Measurements from ENCODE around the gene SLC12A6.
"Not testable (repeated sequence)": the region's sequence is repeated elsewhere in the genome, so short reads cannot be mapped to it uniquely, and the experiment has no call there.

The SLC12A6 gene

DNA sequence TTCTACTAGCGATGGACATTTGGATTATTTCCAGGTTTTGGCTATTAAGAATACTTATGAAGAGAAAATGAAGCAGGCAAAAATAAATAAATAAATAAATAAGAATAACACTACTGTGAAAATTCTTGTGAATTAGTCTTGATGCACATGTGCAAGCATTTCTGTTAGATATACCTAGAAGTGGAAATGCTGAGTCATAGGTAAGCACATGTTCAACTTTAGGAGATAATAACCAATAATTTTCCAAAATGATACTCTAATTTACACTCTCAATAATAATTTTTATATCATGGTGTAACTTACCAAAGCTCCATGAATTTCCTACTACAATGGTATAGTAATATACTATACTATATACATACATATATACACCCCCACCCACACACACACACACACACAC lies 89.4 kb downstream of the SLC12A6 start:
- DNase-seq: no peak

GRCh38 chr15:34246276-34246976 lies 91.2 kb downstream of the SLC12A6 start:
- DNase-seq: no peak

GRCh38 chr15:34243226-34243625 lies 94.4 kb downstream of the SLC12A6 start:
- DNase-seq: peak; percentile 9

- no peak for DNase-seq
Measured at GRCh38 chr15:34242331-34242710, 95.3 kb downstream of the SLC12A6 start.

- DNase-seq: peak; percentile 4
Measured at GRCh38 chr15:34241376-34242330, 95.9 kb downstream of the SLC12A6 start.

- no peak for DNase-seq
Measured at GRCh38 chr15:34240537-34240936, 97.0 kb downstream of the SLC12A6 start.

DNA sequence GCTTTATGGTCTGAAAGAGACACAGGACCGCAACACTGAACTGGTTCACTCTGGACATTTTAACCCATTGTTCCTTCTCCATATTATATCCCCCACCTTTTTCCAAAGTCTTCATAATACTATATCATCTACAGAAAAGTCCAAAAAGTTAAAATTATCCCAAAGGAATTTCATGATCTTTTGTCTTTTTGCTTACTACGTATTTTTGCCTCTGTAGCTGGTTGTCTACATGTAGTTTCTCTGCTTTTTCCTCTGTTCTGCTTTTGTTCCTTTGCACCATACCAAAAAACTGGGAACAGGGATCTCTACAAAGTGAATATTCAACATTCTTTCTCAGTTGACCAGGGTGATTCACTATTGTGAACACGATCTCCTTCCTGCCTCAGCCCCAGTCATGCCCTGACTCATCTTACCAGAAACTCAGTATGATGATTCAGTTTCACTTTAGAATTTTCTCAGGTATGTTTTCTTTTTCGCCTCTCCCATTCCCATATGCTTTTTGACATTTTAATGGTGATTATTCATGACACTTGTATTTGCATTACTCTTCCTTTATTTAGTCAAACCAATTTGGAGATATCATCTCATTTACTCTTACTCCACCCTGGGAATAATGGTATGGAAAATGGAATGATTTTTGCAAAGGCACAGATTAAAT lies 98.3 kb downstream of the SLC12A6 start:
- peak; percentile 91 for DNase-seq

- no peak for DNase-seq
Measured at GRCh38 chr15:34233614-34234013, 104.0 kb downstream of the SLC12A6 start.

DNA sequence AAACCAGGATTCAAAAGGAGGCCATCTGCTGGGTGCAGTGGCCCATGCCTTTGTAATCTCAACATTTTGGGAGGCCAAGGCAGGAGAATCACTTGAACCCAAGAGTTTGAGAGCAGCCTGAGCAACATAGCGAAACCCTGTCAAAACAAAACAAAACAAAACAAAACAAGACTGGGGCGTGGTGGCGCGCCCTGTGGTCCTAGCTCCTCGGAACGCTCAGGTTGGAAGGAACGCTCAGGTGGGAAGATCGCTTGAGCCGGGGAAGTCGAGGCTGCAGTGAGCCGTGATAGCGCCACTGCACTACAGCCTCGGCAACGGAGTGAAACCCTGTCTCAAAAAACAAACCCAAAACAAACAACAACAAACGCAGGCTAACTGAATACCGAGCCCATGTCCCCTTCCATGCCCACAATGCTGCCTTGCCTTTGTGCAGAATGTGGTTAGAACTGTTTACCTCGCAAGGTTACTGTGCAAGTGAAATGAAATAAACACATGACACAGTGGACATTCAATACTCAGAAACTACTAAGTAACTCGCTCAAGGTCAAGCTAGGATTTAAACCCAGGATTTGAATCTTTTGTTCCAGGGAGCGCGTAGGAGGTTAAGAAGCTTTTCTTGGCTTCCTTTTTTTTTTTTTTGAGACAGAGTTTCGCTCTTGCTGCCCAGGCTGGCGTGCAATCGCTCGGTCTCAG lies 113.5 kb downstream of the SLC12A6 start:
- peak; percentile 5 for DNase-seq

GRCh38 chr15:34217587-34218225 lies 119.9 kb downstream of the SLC12A6 start:
- DNase-seq: peak; percentile 71

DNA sequence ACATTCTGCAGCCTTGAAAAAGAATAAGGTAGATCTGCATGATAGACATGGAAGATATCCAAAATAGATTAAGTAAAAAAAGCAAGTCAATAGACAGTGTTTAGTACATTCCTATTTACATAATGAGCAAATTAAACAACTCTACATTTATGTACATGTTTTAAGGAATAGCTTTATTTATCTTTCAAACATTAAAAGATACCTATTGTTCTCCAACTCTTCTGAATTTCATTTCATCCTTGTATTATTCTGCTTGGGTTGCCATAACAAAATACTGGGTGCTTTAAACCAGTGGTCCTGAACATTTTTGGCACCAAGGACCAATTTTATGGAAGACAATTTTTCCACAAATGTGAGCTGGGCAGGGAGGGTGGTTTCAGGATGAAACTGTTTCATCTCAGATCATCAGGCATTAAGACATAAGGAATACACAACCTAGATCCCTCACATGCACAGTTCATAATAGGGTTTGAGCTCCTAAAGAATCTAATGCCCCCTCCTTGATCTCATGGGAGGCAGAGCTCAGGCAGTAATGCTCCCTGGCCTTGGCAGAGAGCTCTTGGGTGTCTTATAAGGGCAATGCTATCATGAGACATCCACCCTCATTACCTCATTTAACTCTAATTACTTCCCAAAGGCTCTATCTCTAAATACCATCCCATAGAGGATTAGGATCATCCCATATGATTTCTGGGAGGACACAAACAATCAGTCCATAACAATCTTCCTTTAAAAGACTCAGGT lies 120.9 kb downstream of the SLC12A6 start:
- DNase-seq: no peak

- DNase-seq: no peak
Measured at GRCh38 chr15:34214135-34214534, 123.4 kb downstream of the SLC12A6 start.

GRCh38 chr15:34213690-34214089 lies 123.9 kb downstream of the SLC12A6 start:
- DNase-seq: no peak

DNA sequence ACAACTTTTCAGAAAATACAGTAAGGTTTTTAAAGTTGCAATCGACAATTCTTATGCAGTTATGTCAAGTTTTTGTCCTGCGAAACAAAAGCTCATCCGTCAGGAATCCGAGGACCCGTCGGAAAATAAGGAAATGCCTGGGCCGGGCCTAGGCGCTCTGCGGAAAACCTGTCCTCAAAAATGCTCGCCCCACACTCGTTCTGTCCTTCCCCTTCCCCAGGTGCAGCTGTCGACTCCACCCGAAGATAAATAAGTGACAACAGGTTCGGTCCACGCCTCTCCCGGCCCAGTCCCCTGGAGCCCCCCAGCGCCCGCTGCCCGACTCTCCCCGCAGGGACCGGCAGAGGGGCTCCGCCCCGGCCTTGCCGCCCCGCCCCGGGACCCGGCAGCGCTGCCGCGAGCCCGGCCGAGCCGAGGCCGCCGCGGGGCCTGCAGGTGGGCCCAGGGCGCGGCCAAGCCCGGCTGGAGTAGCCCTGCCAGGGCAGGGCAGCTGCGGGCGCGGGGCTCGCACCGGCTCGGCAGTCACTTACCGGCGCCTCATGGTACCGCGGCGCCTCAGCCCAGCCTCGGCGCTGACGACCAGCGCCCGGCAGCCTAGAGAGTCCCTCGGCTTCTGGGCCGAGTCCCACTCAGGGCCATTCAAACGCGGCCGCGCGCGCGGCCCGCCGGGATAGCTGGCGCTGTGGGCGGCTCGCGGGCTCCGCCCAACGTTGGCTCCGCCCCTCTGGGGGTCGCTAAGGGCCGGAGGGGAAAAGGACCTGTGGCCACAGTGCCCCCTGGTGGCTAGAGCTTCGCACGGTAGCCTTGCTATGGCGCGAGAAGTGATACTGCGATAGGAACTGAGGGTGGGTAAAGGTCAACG lies 127.9 kb downstream of the SLC12A6 start, which contains the start of gene KATNBL1:
TSS of gene KATNBL1 (minus strand) at position 676 of the 862 bp plus-strand sequence. CDS start 46,420 bp downstream, outside the sequence.
- DNase-seq: peak; percentile 93

GRCh38 chr15:34206011-34206410 lies 131.6 kb downstream of the SLC12A6 start:
- peak; percentile 21 for DNase-seq

GRCh38 chr15:34203936-34204335 lies 133.6 kb downstream of the SLC12A6 start:
- no peak for DNase-seq

DNA sequence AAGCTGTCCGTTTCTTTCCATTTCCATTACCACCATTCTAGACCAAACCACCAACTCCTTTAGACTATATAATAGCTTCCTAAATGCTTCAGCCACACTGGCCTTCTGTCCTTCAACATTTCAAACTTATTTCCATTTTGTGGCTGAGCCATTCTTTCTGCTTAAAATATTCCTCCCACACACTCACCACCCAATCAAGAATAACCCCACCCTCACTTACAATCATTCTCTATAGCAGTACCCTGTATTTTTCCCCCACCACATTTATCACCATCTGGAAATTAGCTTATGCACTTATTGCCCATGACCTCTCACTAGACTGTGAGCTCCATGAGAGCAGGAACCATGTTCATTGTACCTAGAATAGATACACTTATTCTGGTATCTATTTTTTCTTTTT lies 134.3 kb downstream of the SLC12A6 start:
- DNase-seq: no peak

- not testable (repeated sequence) for DNase-seq
Measured at GRCh38 chr15:34193272-34193671, 144.3 kb downstream of the SLC12A6 start.

DNA sequence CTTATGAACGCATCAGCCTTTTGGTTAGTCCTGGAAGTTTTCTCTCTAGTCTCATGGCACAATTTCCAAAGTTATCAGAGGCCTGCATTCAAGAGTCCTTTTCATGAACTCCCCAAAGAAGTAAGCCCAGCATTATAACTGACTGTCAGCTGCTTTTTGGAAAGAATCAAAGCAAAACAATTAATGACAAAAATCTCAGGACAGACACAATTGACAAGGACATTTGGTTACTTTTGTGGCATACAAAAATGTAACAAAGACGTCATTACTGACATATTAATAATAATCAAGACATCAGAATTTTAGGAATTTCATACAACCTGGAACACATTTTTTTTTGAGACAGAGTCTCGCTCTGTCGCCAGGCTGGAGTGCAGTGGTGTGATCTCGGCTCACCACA lies 148.9 kb downstream of the SLC12A6 start:
- no peak for DNase-seq

DNA sequence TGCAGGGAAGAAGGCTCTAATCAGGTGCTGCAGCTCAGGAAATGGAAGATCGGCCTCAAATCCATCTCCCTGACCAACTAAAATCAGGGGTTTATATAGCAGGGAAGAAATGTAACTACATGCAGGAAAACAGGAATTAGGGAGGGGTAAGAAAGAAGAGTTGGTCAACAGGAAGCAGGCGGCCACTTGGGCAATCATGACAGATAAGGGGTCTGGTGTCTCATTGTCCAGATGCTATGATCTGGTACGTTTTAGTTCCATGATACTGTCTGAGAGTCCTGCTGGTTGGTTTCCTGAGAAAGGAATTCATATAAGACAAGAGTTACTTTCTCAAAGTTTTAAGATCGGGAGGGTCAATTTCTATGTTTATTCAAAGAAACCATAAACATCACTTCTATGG lies 151.9 kb downstream of the SLC12A6 start:
- no peak for DNase-seq

Data from fibroblast of skin of right quadriceps (primary cell).